Measurements from ENCODE around the gene MTOR.

DNA sequence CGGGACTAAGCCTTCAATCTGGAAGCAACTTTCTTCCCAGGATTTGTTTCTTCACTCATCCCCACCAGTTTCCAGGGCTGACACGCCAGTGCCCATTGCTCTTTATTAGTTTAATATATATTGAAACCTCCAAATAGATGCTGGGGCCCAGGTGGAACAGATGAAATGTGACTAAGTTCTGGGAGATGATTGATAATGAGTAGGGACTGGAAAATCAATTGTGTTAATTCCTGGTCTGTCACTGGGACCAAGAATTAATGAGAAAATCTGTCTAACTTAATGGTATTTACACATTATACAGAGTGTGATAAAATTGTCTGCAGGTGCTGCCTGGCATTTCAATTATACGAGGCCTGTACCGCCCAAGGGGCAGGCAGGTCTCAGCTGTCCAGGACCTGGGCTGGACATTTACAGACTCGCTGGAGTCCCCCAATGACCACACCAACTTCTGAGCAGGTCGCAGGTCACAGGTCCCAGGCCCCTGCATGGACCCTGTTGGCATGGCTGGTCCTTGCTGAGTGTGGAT lies 46.4 kb upstream of the MTOR start:
- TF ChIP-seq, protein P1, sequence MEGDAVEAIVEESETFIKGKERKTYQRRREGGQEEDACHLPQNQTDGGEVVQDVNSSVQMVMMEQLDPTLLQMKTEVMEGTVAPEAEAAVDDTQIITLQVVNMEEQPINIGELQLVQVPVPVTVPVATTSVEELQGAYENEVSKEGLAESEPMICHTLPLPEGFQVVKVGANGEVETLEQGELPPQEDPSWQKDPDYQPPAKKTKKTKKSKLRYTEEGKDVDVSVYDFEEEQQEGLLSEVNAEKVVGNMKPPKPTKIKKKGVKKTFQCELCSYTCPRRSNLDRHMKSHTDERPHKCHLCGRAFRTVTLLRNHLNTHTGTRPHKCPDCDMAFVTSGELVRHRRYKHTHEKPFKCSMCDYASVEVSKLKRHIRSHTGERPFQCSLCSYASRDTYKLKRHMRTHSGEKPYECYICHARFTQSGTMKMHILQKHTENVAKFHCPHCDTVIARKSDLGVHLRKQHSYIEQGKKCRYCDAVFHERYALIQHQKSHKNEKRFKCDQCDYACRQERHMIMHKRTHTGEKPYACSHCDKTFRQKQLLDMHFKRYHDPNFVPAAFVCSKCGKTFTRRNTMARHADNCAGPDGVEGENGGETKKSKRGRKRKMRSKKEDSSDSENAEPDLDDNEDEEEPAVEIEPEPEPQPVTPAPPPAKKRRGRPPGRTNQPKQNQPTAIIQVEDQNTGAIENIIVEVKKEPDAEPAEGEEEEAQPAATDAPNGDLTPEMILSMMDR (IDR thresholded peaks at IDR 0.05) = no peak
- TF ChIP-seq POLR2A (IDR thresholded peaks at IDR 0.05) = no peak
